VCaP (cell line): Measurements from ENCODE around the gene MYOG.

Source experiments
- H3K27ac ChIP-seq: fragments of 450-650 bp; 2 replicates; pipeline ENCODE4 v1.5.1; 2017
- TF ChIP-seq, protein P1 (sequence below): fragments of 450-650 bp; conservative IDR thresholded peaks from 2 replicates; pipeline ENCODE4 v1.5.1; 2017; ENCODE audit warnings: mild to moderate bottlenecking, moderate library complexity

Gene MYOG

DNA sequence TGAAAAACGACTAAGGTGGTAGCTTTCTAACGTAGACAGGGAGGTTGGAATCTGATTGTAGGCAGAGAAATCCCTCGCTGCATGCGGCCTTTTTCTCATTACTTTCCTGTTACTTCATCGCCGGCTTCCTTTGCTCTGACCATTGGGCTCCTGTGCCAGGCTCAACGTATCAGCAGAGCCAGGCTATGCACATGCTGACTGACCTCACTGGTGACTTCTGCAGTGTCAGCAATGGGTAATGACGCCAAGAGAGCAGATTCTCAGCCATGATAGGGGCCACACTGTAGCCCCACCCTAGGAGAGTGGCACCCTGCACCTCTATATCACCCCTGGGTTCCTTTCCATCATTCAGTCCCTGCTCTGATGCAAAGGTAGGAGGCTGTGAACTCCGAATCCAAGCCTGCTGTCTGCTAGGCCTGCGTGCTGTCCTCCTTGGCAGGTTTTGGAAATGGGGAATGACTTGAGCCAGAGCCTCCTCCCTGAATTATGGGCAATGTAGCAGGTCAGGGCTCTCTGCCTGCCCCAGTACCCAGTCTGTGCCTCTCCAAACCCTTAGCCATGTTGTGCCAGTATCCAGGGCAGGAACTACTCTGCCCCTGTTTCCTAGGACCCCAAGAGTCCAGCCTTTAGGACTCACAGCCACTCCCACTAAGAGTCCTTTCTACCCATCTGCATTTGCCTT lies 48.2 kb downstream of the MYOG start:
- no peak overlapping the region for H3K27ac ChIP-seq
- TF ChIP-seq, protein P1, sequence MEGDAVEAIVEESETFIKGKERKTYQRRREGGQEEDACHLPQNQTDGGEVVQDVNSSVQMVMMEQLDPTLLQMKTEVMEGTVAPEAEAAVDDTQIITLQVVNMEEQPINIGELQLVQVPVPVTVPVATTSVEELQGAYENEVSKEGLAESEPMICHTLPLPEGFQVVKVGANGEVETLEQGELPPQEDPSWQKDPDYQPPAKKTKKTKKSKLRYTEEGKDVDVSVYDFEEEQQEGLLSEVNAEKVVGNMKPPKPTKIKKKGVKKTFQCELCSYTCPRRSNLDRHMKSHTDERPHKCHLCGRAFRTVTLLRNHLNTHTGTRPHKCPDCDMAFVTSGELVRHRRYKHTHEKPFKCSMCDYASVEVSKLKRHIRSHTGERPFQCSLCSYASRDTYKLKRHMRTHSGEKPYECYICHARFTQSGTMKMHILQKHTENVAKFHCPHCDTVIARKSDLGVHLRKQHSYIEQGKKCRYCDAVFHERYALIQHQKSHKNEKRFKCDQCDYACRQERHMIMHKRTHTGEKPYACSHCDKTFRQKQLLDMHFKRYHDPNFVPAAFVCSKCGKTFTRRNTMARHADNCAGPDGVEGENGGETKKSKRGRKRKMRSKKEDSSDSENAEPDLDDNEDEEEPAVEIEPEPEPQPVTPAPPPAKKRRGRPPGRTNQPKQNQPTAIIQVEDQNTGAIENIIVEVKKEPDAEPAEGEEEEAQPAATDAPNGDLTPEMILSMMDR: no peak

- TF ChIP-seq, protein P1: no peak
- H3K27ac ChIP-seq: no peak overlapping the region
Measured at GRCh38 chr1:203036537-203036936, 49.3 kb downstream of the MYOG start.

- TF ChIP-seq, protein P1: no peak
- no peak overlapping the region for H3K27ac ChIP-seq
Measured at GRCh38 chr1:203036135-203036534, 49.7 kb downstream of the MYOG start.

GRCh38 chr1:203035111-203036000 lies 50.5 kb downstream of the MYOG start:
- TF ChIP-seq, protein P1: no peak
- H3K27ac ChIP-seq: no peak overlapping the region

DNA sequence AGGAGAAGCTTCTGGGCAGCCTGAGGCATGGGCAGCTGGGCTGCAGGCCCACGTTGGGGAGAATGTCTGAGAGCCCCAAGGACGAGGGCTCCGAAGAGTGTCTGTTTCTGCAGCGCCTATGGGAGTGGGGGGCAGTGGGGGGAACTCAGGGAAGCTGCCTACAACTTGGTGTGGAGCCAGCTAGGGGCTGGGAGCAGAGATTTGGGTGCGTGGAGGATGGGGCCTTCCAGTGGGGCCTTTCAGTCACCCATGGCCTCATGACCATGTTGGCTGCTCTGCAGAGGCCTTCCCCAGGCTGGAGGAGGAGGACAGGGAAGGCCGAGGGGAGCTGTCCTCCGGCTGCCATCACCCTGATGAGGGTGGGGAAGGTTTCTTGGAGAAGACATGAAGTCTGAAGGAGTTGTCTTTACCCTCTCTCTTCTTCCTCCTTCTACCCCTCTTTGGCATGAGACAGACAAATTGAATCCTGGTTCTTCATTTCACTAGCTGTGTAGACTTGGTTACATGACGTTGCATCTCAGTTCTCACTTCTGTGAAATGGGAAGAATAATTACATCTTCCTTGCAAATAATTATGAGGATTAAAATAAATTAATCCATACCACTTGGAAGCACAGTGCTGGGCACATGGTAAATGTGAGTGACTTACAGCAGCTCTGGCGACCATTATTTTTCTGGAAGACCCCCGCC lies 51.2 kb downstream of the MYOG start:
- TF ChIP-seq, protein P1: no peak
- H3K27ac ChIP-seq: no peak overlapping the region

DNA sequence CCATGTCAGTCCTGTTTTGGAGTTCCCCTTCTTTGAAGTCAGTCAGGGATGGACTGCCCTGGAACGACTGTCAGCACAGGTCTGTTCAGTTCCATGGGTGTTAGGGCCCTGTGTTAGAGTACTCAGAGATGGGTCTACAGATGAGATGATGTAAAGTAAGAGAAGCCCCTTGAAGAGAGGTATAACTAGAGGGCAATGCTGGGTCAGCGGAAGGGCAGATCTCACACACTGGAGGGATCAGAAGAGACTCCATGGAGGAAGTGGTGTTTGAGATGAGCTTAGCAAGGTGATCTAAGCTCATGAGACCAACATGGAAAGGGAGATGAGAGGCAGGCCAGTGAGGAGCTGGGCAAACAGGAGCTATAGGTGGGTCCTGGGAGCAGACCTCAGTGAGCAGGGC lies 51.9 kb downstream of the MYOG start:
- no peak overlapping the region for H3K27ac ChIP-seq
- TF ChIP-seq, protein P1: no peak

- no peak overlapping the region for H3K27ac ChIP-seq
- TF ChIP-seq, protein P1: no peak
Measured at GRCh38 chr1:203033287-203033686, 52.5 kb downstream of the MYOG start.
